GM21360 (cell line): Measurements from ENCODE around the gene ANGPTL2.

Experiments
- ATAC-seq: cut with Tn5 transposase; IDR thresholded peaks from one replicate; pipeline ENCODE4 v1.9.1; 2021; ENCODE audit warnings: mild to moderate bottlenecking, moderate library complexity; ENCODE audit not compliant: unreplicated experiment

Gene ANGPTL2

DNA sequence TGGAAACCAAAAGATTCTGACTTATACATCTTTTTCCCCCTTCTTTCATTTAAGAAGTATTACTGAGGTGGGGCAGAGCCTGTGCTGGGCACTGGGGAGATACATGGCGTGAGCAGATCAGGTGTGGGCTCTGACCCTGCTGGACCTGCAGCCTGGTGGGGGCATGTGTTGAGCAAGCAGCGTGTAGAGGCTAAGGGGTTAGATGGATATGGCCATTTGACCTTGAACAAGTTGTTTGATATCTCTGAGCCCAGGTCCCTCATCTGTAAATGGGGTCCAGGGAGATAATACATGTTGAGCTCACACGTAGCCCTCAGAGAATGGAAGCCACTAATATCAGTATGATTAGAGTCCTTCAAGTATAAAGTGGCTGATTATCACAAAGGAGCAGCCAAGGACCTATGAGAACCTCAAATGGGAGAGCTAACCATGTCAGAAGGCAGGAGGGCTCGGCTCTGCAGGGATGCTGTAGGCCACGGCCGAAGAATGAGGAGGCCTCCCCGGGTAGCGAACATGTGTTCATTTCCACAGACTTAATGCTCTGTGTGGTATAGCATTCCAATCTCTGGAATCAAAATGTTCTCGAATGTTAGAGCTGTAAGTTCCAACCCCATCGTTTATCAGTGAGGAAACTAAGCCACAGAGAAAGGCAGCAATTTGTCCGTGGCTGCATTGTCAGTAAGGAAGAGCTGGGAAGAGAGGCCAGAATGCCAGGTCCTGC, 15.4 kb upstream of the ANGPTL2 start:
- ATAC-seq = no peak

DNA sequence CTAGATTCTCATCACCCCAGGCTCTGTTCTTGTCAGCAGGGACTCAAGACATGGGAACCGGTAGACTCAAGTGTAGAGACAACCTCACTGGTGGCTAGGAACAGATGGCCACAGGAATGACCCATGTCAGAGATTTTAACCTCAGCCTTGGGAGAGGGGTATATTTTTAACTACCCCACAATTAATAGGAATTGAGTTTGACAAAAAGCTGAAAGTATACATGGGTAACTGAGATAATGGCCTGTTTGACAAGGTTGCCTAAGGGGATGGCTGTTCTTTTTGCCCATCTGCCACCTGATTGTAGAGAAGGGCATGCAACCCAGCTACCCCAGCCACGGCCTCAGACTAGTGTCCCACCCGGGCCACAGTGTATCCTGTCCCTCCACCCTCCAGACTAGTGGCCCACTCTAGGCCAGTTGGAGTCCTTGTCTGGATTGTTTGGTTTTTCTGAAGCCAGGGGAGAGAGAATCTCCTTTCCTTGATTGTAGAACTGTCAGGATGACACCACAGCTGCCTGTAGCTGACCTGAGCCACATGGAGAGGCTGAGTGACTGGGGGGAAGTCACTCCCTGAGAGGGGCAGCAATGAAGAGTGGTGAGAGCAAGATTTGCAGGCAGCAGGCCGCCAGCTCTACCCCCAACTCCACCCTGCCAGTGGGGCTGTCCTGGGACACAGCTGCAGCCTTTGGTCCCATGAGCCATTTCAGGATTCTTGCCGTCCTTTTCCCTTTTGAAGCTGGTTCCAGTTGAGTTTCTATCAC, 14.6 kb upstream of the ANGPTL2 start:
- ATAC-seq = no peak

DNA sequence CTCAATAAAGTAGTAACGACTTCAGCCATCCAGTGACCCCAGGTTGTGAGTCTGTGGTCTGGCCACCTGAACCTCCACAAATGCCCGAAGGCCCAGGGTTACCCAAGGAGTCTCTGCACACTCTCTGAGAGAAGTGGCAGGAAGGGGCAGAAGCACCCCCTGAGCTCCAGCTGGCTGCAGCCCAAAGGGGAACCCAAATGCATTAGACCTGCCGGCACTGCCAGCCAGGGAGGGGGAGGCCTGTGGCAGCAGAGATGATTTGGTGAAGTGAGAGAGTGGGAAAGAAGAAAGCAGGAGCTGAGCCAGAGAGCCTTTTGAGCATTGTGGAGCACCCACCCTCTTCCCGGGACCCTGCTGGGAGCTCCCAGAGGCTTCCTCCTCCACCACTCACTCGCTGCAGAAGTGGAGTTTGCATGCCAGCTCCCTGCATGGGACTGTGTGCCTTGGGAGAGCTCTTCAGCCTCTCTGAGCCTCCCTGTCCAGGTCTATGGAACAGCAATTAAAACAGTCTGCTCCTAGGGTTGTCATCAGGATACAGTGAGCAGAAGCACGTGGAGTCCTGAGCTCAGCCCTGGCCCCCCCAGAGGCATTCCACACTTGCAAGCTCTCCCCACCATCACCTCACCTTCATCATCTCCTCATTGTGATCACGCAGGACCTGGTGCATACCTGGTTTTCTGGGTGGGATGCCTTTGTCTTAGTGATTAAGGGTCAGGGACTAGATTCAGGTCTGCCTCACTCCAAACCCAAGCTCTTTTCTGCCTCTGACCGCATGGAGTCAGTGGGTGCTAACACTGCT, 13.8 kb upstream of the ANGPTL2 start:
- ATAC-seq = no peak

DNA sequence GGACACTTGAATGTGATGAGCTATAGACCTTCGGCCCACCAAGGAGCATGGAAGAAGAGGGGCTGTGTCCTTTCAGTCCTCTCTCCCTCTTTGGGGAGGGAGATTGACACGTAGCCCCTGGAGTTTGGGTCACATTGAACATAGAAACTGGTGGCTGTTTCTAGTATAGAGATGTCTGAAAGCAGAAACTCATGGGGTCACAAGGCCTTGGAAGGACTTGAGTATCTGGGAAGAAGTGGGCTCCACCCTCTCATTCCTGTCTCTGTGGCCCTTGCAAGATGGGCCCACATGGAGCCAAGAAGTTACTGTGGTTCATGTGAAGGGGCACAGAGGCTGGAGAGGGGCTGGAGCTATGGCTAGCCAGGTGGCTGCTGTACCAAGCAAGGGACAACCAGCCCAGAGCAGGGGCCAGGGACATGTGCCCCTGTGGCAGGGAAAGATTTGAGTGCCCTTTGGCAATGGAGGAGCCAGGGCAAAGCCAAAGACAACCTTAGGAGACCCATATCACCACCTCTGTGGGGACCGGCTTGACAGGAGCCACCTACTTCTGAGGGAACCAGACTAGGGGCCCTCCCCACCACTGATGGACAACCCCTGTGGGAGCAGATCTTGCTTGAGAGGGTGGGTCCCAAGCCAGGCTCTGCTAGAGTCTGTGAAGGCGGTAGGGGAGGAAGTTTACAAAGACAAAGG, 12.8 kb upstream of the ANGPTL2 start:
- no peak for ATAC-seq

DNA sequence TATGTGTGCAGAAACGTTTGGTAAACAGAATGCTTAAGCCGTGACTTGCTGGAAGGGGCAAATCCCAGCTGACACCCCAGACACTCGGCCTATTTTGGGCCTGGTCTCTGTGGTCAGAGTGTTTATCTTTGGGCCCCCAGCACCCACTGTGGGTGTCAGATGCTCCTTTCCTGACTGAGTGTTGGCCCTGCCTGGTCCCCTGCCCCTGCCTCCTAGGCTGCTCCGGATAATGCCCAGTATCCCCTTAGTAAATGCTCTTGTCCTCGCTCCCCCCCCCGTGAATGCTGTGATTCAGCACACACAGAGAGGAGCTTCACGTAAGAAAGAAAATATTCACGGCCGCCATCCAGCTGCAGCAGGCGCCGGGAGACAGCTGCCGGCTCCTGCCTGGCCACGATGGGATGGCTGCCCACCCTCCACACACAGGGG, 11.3 kb upstream of the ANGPTL2 start:
- ATAC-seq = no peak

DNA sequence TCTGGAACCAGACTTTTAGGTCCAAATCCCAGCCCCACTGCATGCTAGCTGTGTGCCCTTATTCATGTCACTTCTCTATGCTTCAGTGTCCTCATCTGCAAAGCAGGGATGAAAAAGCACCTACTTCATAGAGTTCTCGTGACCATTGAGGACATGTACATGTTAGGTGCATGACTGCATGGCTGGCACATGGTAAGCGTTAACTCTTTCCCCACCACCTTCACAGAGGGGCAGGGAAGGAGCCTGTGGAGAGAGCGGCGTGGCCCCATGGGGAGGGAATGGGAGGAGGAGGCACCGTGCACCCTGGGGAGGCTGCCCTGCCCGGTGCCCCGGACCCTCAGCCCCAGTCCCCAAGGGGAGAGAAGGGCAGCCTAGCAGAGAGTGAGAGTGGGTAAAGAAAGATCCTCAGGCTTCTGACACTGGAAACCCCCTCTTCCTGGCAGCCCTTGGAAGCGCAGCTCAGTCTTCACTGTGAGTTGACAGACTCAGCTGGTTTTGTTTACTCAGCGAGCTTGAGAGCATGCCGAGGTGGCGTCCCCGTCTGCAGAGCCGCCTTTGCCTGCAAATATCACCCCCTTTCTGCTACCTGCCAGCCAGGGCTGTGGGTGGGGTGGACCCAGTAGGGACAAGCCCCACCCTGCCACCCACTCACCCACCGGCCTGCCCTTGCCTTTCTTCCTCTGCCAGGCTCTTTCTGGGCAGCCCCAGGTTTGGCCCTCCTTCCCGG, 10.6 kb upstream of the ANGPTL2 start:
- no peak for ATAC-seq

DNA sequence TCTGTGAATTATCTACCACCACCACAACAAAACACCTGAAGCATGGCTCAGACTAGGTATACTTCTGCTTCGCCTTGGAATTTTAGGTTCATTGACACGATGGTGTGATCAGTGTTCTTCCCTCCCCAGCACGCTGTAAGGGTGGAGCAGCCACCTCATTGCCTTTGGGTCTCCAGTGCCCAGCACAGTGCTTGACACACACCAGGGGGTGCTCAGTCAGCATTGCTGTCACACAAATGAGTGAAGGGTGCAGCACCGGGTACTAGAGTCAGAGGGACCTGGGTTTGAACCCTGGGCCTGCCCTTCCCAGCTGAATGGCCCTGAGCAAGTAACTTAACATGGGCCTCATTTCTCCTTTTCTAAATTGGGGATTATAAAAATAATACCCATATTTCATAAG, 9.9 kb upstream of the ANGPTL2 start:
- ATAC-seq = no peak

DNA sequence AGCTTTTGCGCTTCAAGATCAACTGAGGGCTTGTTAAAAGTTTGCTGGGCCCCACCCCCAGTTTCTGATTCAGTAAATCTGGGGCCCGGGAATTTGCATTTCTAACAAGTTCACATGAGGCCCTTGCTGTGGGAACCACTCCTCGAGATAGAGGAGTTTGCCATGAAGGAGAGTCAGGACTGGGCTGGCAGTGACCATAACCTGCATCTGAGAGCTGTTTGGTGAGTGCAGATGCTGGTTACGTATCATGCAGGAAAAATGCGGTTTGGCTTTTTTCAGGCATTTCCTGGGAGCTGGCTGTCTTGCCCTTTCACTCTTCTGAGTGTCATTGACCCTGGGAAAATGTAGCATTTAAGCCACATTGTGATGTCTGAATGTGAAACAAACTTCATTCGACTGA, 9.4 kb upstream of the ANGPTL2 start:
- ATAC-seq = no peak

DNA sequence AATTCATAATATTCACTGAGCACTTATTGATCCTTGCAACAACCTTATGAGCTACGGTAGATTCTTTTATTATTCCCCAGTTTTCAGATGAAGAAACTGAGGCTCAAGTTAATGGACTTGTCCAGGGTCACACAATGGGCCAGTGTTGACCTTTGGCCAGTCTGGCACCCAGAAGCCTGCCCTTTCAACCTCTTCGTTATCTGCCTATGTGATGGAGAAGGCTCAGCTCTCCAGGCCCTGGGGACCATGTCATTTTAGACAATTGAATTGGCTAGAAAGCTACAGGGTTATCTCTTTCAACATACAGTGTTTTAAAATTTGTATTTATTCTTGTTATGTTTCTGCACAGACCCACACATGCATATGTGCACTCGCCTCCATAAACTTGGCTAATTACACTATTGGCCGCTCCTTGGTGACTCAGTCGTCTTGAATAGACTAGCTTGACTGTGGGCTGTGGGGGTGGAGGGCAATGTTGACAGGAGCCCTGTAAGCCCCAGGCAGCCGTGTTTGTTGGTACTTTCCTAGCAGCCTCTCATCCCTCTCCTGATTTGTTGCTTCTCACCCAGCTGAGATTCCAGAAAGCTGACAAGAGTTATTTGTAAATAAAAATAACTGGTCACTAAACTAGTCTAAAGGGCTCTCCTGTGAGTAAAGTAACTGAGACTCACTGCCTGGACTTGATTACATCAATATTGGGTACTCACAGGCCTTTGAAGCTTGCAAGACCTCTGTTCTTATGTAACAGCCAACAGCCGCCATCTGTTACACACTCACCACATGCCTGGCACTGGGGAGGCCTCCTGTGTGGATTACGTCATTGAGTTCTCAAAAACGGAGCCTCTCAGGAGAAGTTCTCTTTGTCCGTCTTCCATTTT, 8.5 kb upstream of the ANGPTL2 start:
- no peak for ATAC-seq

DNA sequence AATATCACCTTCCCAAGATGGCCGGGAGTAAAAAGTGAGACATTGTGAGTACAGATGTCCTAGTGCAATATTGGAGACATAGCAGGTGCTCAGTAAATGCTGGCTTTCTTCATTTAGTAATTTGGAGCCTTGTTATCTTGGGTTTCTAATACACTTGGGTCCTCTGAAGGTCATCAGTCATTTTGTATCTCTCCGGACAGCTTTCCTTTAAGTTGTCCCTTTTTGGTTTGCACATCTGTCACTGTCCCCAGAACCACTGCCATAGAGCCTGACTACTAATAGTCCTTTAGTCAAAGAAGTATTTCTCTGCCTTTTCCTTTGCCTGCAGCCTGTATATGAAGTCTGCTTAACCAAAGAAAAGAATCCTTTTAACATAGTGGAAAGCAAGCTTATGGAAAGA, 7.8 kb upstream of the ANGPTL2 start:
- ATAC-seq = no peak

DNA sequence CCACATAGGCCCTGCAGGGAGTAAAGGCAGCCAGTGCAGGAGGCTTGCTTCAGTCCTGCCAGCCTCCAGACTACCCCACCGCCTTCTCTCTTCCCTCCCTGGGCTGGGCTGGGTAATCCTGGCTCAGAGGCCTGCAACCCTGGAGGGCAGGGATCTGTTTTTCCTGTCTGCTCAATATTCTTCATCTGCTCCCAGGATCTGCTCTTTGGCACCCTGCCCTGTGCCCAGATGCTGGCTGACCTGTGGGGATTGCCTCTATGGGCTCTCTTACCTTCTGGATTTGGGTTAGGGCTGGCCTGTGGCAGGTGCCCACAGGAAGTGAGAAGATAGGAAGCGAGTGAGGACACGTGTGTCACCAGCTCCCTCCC, 7.3 kb upstream of the ANGPTL2 start:
- no peak for ATAC-seq

DNA sequence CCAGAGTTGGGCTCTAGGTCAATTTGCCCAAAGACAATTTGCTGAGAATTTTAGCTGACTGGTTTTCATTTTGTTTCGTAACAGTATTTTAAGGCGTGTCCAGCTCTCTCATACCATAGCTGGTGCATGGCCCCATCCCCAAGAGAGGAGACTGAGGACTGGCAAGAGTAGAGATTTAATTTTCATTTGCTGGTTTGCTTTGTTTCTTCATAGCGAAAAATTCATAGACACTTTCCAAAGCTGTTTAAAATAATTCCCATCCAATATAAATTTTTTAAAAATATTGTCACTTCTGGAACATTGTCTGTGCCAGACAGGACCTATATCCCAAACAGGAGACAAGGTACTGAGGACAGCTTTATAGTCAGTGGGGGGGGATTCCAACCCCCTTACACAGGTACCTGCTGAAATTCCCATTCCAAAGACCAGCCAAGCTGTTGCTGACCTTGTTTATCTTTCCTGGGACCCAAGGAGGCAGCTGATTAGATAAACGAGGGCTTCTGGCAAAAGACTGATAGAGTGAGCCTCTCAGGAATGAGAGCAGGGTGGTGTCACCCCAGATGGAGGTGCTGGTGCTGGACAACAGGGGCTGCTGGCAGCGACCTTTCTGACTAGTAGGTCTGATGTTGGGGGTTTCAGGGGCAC, 6.8 kb upstream of the ANGPTL2 start:
- no peak for ATAC-seq

DNA sequence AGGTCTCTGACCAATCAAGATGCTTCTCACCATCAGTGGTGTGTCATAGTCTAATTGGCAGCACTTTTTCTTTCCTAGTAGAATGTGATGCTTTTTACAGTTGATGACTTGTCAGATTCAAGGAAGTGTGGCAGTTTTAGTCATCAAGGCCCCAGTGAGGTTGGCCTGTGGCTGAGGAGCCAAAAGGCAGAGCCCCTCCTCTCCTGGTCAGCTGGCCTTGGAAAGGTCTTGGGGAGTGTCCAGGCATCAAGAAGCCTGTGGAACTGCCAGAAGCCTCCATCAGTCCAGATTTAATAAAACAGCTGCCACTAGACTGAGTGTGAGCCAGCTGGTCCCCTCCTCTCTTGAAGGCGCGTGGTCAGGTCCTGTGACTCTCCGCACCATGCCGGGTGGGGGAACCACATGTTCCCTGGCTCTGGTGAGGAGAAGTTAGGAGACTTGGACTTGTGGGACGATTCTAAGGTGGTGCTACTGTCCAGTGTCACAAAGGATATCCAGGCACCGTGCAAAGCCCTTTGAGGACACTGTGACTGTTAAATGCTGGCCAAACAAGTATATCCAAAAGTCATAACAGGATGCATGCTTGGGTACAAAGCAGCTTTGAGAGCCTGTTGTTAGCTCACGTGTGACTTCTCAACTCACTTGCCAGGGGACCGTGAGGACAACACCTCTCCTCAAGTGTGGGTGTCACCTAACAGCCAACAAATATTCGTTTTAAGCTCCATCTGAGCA, 6.1 kb upstream of the ANGPTL2 start:
- no peak for ATAC-seq

DNA sequence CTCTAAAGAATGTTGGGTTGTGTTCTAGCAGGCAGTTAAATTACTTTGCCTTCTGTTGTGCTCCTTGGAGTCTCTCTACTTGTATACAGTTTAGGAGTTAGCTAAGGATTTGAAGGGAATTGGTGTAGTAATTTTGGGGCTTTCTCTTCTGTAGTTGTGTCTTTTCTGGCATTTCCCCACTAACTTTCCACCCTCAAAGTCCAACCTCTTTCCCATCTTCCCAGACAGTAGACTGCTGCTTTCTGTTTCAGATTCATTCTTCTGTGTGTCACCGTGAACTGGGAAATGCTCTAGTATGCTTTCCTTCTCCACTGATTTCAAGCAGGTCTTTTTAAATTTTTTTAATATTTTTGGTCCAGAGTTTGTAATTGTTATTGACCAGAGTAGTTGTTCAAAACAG, 4.5 kb upstream of the ANGPTL2 start:
- ATAC-seq = no peak

DNA sequence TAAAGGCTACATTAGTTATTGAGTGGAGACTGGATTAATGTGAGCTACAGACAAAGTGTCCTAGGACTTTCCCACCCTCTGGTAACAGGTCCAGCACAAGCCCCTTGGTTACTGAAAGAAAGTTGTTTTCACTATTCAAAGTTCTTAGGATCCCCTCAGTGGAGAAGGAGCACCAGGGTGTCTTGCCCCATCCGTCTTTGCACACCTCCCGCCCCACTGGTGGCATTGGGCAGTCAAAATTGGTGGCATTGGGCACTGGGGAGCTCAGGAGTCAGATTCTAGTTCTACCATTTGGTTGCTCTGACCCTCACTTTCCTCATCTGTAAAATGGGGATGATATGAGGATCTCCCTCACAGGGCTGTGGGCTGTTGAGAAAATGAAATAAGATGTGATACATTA, 2.4 kb upstream of the ANGPTL2 start:
- ATAC-seq = no peak

DNA sequence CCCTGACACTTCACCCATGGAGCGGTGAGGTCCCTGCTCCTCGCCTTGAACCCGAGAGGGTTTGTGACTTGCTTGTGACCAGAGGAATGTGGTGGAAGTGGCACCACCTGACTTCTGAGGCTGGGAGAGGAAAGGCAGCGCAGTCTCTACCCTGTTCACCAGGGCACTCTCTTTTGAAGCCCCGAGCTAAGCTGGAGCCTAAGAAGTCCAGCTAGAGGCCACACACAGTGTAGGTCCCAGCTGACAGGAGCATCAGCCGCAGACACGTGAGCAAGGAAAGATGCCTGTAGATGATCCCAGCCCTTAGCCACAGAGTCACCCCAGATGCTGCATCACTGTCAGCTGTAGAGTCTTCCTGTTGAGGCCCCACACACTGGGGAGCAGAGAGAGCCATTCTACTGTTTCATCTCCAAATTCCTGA, 1.7 kb upstream of the ANGPTL2 start:
- no peak for ATAC-seq

DNA sequence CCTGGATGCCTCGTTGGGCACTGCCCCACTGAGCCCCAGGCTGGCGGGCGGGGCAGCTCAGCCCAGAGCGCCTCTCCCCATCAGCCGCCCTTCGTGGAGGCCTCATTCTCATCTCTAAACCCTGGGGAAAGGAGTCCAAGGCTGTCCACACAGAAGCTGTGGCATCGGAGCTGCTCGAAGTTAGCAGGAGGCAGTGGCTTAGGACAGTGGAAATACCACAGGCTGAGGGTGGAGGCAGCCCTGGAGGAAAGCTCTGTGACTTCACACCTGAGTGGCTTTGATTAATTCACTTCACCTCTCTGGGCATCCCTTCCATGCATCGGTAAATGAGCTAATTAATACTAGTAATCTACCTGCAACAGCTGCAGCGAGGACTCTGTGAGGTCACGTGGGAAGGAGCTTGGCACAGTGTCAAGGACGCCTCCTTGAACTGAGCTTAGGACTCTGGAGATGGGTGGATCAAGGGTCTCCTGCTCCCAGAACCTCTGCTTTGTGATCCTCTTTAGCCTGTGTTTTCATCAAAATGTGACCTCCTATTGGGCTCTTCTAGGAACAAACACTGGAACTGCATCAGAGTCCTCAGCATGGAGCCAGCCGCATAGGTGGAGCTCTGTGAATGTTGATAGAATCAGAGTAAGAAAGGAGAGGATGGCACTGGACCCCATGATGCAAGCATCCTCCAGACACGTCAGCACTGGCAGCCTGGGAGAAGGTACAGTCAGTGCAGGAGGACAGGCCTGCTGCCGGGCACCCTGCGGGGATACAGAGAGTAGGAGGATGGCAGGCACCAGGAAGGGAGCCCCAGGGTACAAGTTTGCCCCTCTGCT, 842 bp upstream of the ANGPTL2 start:
- no peak for ATAC-seq
